GM12875 (cell line): ENCODE results near the gene PEBP1.

Experiments used
- H3K4me3 ChIP-seq: one replicate; pipeline ENCODE4 v1.5.1; 2011; ENCODE audit warnings: low read depth, low read length, control low read depth
- CTCF ChIP-seq: IDR thresholded peaks from 2 replicates; pipeline ENCODE4 v1.5.1; 2011; ENCODE audit warnings: low read depth, mild to moderate bottlenecking, control low read depth, inconsistent platforms, low read length, moderate library complexity, borderline replicate concordance; ENCODE audit not compliant: insufficient read depth

The PEBP1 gene

GRCh38 chr12:118148287-118148686, 12.4 kb downstream of the PEBP1 start:
- TF ChIP-seq CTCF, result no peak
- H3K4me3 ChIP-seq, result no peak overlapping the region

DNA sequence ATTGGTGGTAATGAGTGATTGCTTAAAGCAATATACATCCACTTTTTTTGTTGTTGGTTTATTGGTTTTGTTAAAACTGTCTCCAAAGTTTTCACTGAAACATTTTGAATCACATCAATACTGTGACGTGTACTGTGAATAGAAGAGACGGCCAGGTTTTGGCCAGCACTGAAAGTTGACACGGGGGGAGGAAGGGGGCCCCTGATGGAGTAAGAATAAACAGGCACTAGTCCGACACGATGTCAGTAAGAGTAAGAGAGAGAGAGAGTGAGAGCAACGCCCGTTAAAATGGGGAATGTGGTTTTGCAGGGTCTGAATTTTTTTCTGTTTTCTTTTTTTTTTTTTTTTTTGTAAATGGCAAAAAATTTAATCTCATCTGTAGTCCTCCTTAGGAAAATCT, 14.7 kb downstream of the PEBP1 start:
- H3K4me3 ChIP-seq, result no peak overlapping the region
- TF ChIP-seq CTCF, result no peak

- no peak overlapping the region for H3K4me3 ChIP-seq
- TF ChIP-seq CTCF, result no peak
These were observed 15.8 kb downstream of the PEBP1 start for GRCh38 chr12:118151755-118152154.

DNA sequence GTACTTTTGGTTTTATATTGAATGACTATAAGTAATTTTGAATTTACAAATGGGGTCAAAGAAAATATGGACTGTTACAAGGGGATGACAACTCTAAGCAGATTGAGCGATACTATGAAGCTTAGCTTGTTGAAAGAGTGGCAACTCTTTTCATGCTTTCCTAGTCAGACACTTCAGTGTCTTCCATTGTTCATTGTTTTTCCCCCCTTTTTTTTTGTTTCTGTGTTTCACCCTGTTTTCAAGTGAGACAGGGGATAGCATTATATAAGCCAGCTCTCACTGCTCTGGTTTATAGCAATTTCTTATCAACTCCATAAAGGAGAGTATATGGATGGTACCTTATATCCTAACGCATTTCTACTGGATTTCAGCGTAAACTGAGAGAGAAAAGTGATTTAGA, 24.6 kb downstream of the PEBP1 start:
- no peak overlapping the region for H3K4me3 ChIP-seq
- no peak for TF ChIP-seq CTCF

GRCh38 chr12:118164798-118165486, 29.0 kb downstream of the PEBP1 start:
- no peak overlapping the region for H3K4me3 ChIP-seq
- TF ChIP-seq CTCF, result peak; percentile 38; the same call in 1 of the 2 replicates

- no peak overlapping the region for H3K4me3 ChIP-seq
- TF ChIP-seq CTCF, result no peak
These were observed 31.0 kb downstream of the PEBP1 start for GRCh38 chr12:118166946-118167345.

- no peak overlapping the region for H3K4me3 ChIP-seq
- no peak for TF ChIP-seq CTCF
These were observed 40.0 kb downstream of the PEBP1 start for GRCh38 chr12:118175823-118176447.
